ENCODE measurements around the gene FAM210A. TPM values are rescaled to one million over a fixed set of nuclear protein-coding genes. Genes with fewer than 3 reads are reported as not detected.

Gene FAM210A
- total RNA-seq, 1 donor, result 20.7 TPM

- no peak overlapping the region for H3K4me3 ChIP-seq (ENCODE audit: low read depth, low read length)
- no peak for DNase-seq (ENCODE audit: low read depth)
- no peak for TF ChIP-seq CTCF (IDR thresholded peaks at IDR 0.05; ENCODE audit: insufficient read depth, low read depth, low read length)
Measured at GRCh38 chr18:13624563-13625237, 101.7 kb downstream of the FAM210A start.

GRCh38 chr18:13623871-13624270 lies 102.5 kb downstream of the FAM210A start:
- no peak for TF ChIP-seq CTCF (IDR thresholded peaks at IDR 0.05; ENCODE audit: insufficient read depth, low read depth, low read length)
- no peak overlapping the region for H3K4me3 ChIP-seq (ENCODE audit: low read depth, low read length)
- no peak for DNase-seq (ENCODE audit: low read depth)

GRCh38 chr18:13623348-13623747 lies 103.0 kb downstream of the FAM210A start:
- TF ChIP-seq CTCF (IDR thresholded peaks at IDR 0.05; ENCODE audit: insufficient read depth, low read depth, low read length), result no peak
- DNase-seq (ENCODE audit: low read depth), result no peak
- no peak overlapping the region for H3K4me3 ChIP-seq (ENCODE audit: low read depth, low read length)

GRCh38 chr18:13622751-13623150 lies 103.6 kb downstream of the FAM210A start:
- no peak for DNase-seq (ENCODE audit: low read depth)
- no peak overlapping the region for H3K4me3 ChIP-seq (ENCODE audit: low read depth, low read length)
- TF ChIP-seq CTCF (IDR thresholded peaks at IDR 0.05; ENCODE audit: insufficient read depth, low read depth, low read length), result no peak

- H3K4me3 ChIP-seq (ENCODE audit: low read depth, low read length), result no peak overlapping the region
- no peak for TF ChIP-seq CTCF (IDR thresholded peaks at IDR 0.05; ENCODE audit: insufficient read depth, low read depth, low read length)
- DNase-seq (ENCODE audit: low read depth), result no peak
Measured at GRCh38 chr18:13621886-13622619, 104.3 kb downstream of the FAM210A start.

GRCh38 chr18:13621446-13621849 lies 104.9 kb downstream of the FAM210A start:
- no peak for DNase-seq (ENCODE audit: low read depth)
- H3K4me3 ChIP-seq (ENCODE audit: low read depth, low read length), result no peak overlapping the region
- TF ChIP-seq CTCF (IDR thresholded peaks at IDR 0.05; ENCODE audit: insufficient read depth, low read depth, low read length), result no peak

Measured in fibroblast of villous mesenchyme (primary cell).